ENCODE data around the gene RARG.

GRCh38 chr12:53181935-53182334 lies 50.1 kb downstream of the RARG start:
- TF ChIP-seq CEBPB (IDR thresholded peaks at IDR 0.05) (no peak), EGR1 (IDR thresholded peaks at IDR 0.05) (no peak), REST (IDR thresholded peaks at IDR 0.05; ENCODE audit: low read depth) (no peak), TAF1 (IDR thresholded peaks at IDR 0.05; ENCODE audit: low read depth) (no peak), YY1 (IDR thresholded peaks at IDR 0.05; ENCODE audit: low read depth) (no peak), TCF12 (IDR thresholded peaks at IDR 0.05; ENCODE audit: low read depth) (no peak), EP300 (IDR thresholded peaks at IDR 0.05; ENCODE audit: borderline replicate concordance) (no peak), ZBTB7A (IDR thresholded peaks at IDR 0.05; ENCODE audit: low read depth) (no peak), RAD21 (IDR thresholded peaks at IDR 0.05; ENCODE audit: low read depth) (no peak)

Measured in Ishikawa (cell line).